Activated CD4-positive, alpha-beta T cell treated with anti-CD3 and anti-CD28 coated beads, Interleukin-2, amount 10 ng/mL, durations not matched to agents 24 days and 14 days (primary cell): ENCODE results near the gene ASAP2. TPM values are rescaled to one million over a fixed set of nuclear protein-coding genes. Genes with fewer than 3 reads are reported as not detected.

Experiments
- DNase-seq: peaks from one replicate; pipeline ENCODE4 v3.0.0; 2022
- H3K27ac Mint-ChIP-seq: one replicate; pipeline ENCODE4 v1.8.0; 2022; ENCODE audit warnings: mild to moderate bottlenecking, mixed read lengths
- H3K27me3 Mint-ChIP-seq: one replicate; pipeline ENCODE4 v1.8.0; 2022; ENCODE audit warnings: mixed read lengths
- H3K36me3 Mint-ChIP-seq: one replicate; pipeline ENCODE4 v1.8.0; 2022; ENCODE audit warnings: low read depth, mild to moderate bottlenecking, mixed read lengths
- H3K4me1 Mint-ChIP-seq: one replicate; pipeline ENCODE4 v1.8.0; 2021; ENCODE audit warnings: mixed read lengths
- H3K4me3 Mint-ChIP-seq: one replicate; pipeline ENCODE4 v1.8.0; 2022; ENCODE audit warnings: mild to moderate bottlenecking, moderate library complexity, mixed read lengths
- H3K9me3 Mint-ChIP-seq: one replicate; pipeline ENCODE4 v1.8.0; 2021; ENCODE audit warnings: mixed read lengths
- intact Hi-C: fragments of 100-400 bp; cut with micrococcal nuclease; formaldehyde crosslinking; loops from one replicate; pipeline ENCODE4 v1.15.1; 2023
- total RNA-seq: library from RNA; stranded (reverse); gene quantifications from 2 replicates; pipeline ENCODE4 v1.2.3, GENCODE V29; 2022

ASAP2 gene
- total RNA-seq, 1 donor from 2014 or later: 0.40 TPM

DNA sequence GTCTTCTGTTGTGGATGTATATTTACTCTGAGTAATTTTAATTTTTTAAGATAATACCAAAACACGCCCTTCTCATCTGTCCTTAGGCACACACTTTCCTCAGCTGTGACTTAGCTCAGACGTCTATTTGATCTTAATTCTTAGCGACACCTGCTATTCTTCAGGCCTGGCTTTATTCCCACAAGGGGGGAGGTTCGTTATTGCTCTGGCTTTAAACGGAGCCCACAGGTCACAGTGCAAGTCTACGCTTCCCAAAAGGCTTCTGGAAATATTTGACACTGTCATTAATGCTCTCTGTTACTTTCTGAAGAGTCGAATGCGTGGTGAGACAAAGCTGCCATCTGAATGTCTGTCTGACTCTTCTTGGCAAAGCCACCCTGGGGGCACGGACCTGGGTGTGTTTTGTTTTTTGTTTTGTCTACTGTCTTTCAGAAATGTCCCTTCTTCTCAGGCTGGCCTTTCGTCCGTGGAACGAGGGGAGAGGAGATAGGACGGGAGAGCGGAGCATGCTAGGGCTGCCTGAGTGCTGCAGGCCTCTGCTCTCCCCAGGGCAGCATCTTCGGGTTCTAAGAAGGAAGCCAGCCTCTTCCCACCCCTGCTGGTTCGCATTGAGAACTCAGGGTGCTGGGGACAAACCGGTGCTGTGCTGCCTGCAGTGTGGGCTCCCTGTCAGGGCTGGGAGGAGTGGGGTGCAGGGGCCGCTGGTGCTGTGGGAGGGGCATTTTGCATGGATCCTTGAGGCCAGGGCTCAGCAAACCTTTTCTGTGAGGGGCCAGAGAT lies 61.9 kb downstream of the ASAP2 start:
- Mint-ChIP-seq H3K4me1 (no peaks in the 10 kb centered on the region), H3K36me3 (no peaks in the 10 kb centered on the region)
- DNase-seq: no peak

DNA sequence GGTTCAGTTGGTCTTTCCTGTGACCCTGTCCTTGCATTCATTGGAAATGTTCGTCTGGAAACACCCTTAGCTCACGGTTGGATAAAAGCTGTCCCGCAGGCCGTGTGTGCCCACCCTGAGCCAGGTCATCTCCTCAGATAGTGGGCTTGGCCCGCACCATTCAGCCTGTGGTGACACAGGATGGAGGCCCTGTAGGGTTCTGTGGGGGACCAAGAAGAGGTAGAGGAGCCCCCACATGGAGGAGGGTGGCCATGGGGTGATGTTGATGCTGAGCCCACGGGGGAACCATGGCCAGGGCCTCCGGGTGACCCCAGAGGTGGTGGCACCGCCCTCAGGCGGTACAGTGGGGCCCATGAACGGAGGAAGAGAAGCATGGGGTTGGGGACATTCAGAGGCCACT lies 62.7 kb downstream of the ASAP2 start:
- Mint-ChIP-seq H3K27me3 (peaks cover 18% of the 10 kb centered on the region), H3K4me3 (no peak overlapping the region), H3K4me1 (no peaks in the 10 kb centered on the region), H3K27ac (no peak overlapping the region), H3K9me3 (no peaks in the 10 kb centered on the region), H3K36me3 (no peaks in the 10 kb centered on the region)
- intact Hi-C loops: no loop called here
- no peak for DNase-seq

More for the DNA sequence above, 61.9 kb downstream of the ASAP2 start:
- no peak overlapping the region for H3K27ac Mint-ChIP-seq
- no peaks in the 10 kb centered on the region for H3K9me3 Mint-ChIP-seq
- peaks cover 19% of the 10 kb centered on the region for H3K27me3 Mint-ChIP-seq
- intact Hi-C loops: no loop called here
- no peak overlapping the region for H3K4me3 Mint-ChIP-seq

DNA sequence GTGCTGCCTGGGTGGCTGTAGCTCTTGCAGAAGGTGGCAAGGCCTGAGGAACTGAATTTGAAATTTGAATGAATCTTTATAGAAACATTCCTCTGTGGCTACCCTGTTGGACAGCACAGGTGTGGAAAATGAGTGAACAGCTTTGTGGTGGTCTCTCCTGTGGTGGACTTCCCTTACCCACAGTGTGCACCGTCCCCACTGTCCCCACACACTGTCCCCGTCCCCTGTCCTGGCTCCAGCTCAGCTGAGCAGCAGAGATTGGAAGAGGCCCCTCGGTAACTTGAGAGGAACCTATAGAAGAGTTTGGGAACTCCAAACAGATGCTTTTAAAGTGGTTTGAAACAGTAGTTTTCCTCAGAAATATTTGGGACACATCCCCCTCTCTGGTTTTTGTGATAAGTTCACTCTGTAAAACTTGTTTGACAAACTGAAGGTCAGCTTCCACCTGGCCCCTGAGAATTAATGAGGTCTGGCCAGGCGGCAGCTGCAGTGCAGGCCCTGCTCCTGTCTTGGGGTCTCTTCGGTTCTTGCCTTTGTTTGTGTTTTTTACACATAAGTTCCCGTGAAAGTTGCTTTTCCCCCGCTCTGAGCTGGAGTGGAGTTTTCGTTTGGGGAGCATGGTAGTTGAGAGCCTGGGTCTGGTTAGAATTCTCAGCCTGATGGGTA lies 63.2 kb downstream of the ASAP2 start:
- H3K4me3 Mint-ChIP-seq: no peak overlapping the region
- H3K9me3 Mint-ChIP-seq: no peaks in the 10 kb centered on the region
- no peak overlapping the region for H3K27ac Mint-ChIP-seq
- DNase-seq: no peak
- no peaks in the 10 kb centered on the region for H3K36me3 Mint-ChIP-seq
- intact Hi-C loops: no loop called here
- H3K27me3 Mint-ChIP-seq: peaks cover 17% of the 10 kb centered on the region
- H3K4me1 Mint-ChIP-seq: no peaks in the 10 kb centered on the region

DNA sequence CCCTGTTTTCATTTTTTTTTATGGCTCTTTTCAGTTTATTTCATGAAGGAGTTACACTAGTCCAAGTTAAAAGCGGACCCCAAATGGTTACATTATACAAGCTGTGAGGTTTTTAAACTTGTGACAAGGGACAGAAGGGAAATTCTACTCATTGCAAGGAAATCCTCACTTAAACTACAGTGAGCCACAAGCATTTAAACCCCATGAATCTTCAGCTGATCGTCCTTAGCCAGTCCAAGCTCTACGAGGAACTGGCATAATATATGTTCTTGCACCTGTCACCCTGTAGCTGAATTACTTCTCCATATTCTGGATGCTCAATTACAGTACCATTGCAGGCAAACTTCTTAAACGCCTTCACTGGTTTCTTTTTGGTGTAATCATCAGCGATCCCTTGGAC lies 64.5 kb downstream of the ASAP2 start:
- Mint-ChIP-seq H3K36me3 (no peaks in the 10 kb centered on the region), H3K9me3 (no peaks in the 10 kb centered on the region), H3K4me1 (no peaks in the 10 kb centered on the region), H3K4me3 (no peak overlapping the region), H3K27me3 (peaks cover 17% of the 10 kb centered on the region), H3K27ac (no peak overlapping the region)
- intact Hi-C loops: no loop called here
- DNase-seq: no peak

DNA sequence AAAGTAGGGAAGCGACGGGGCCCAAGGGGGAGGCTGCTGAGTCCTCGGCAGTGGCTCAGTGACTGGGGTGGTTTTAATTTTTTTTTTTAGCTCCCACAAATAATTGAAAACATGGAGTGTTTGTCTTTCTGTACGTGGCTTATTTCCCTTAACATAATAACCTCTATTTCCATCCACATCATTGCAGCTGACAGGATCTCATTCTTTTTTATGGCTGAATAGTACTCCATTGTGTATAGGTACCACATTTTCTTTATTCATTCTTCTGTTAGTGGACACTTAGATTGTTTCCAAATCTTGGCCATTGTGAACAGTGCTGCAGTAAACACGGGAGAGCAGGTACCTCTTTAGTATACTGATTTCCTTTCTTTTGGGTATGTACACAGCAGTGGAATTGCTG lies 65.1 kb downstream of the ASAP2 start:
- Mint-ChIP-seq H3K4me1 (no peaks in the 10 kb centered on the region), H3K9me3 (no peaks in the 10 kb centered on the region), H3K36me3 (no peaks in the 10 kb centered on the region), H3K4me3 (no peak overlapping the region), H3K27ac (no peak overlapping the region), H3K27me3 (peaks cover 17% of the 10 kb centered on the region)
- intact Hi-C loops: no loop called here
- no peak for DNase-seq

DNA sequence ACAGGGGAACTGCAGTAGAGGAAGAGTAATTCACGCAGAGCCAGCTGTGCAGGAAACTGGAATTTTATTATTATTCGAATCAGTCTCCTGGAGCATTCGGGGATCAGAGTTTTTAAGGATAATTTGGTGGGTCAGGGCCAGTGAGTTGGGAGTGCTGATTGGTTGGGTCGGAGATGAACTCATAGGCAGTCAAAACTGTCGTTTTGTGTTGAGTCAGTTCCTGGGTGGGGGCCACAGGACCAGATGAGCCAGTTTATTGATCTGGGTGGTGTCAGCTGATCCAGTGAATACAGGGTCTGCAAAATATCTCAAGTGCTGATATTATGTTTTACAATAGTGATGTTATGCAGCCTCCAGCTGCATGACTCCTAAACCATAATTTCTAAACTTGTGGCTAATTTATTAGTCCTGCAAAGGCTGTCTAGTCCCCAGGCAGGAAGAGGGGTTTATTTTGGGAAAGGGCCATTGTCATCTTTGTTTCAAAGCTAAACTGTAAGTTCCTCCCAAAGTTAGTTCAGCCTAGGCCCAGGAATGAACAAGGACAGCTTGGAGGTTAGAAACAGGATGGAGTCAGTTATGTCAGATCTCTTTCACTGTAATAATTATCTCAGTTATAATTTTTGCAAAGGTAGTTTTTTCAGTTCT lies 67.0 kb downstream of the ASAP2 start:
- no peak overlapping the region for H3K4me3 Mint-ChIP-seq
- no peaks in the 10 kb centered on the region for H3K36me3 Mint-ChIP-seq
- intact Hi-C loops: no loop called here
- no peaks in the 10 kb centered on the region for H3K9me3 Mint-ChIP-seq
- H3K27ac Mint-ChIP-seq: no peak overlapping the region
- DNase-seq: no peak
- H3K4me1 Mint-ChIP-seq: no peaks in the 10 kb centered on the region
- peaks cover 21% of the 10 kb centered on the region for H3K27me3 Mint-ChIP-seq

DNA sequence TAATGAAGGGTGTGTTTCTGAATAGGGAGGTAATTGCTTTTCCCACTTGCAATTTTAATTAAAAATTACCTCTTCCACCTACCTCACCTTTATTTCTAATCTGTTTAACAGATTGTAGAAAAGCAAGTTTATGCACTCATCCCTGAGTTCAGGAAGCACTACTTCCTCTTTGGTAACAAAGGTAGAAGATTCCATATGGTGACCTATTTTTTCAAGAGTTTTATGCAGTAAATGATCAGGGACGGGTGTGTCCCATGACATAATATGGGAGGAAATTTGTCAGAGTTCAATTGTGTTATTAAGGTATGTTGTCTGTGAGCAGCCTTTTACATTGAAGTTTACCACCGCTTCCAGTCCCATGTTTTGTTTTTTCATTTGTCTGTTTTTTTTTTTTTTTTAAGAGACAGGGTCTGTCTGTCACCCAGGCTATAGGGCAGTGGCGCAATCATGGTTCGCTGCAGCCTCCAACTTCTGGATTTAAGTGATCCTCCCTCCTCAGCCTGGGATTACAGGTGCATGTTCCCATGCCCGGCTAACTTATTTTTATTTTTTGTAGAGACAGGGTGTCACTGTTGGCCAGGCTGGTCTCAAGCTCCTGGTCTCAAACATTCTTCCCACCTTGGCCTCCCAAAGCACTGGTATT lies 68.2 kb downstream of the ASAP2 start:
- intact Hi-C loops: no loop called here
- H3K27me3 Mint-ChIP-seq: peaks cover 21% of the 10 kb centered on the region
- no peak overlapping the region for H3K27ac Mint-ChIP-seq

DNA sequence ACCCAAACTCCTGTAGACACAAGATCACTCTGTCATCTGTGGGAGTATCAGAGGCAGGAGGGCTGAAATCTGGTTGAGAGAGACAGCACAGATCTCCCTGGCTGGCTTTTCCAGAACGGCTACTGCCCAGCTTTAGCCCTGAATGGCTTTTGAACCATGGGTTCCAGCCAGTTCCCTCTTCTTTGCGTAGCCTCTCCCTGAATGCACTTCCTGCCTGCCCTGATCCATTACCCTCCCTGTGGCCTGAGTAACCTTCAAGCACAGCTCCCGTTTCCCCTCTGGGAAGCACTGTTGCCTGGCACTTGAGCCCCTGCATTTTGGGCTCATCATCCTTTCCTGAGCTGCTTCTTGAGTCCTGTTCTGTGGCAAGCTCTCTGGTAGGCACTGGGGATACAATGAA lies 68.8 kb downstream of the ASAP2 start:
- H3K9me3 Mint-ChIP-seq: no peaks in the 10 kb centered on the region
- no peak for DNase-seq
- peaks cover 21% of the 10 kb centered on the region for H3K27me3 Mint-ChIP-seq
- no peak overlapping the region for H3K4me3 Mint-ChIP-seq
- no peaks in the 10 kb centered on the region for H3K4me1 Mint-ChIP-seq
- H3K27ac Mint-ChIP-seq: no peak overlapping the region
- H3K36me3 Mint-ChIP-seq: no peaks in the 10 kb centered on the region
- intact Hi-C loops: no loop called here

More for the DNA sequence above, 68.2 kb downstream of the ASAP2 start:
- H3K4me3 Mint-ChIP-seq: no peak overlapping the region
- H3K36me3 Mint-ChIP-seq: no peaks in the 10 kb centered on the region
- no peak for DNase-seq
- no peaks in the 10 kb centered on the region for H3K9me3 Mint-ChIP-seq
- H3K4me1 Mint-ChIP-seq: no peaks in the 10 kb centered on the region

DNA sequence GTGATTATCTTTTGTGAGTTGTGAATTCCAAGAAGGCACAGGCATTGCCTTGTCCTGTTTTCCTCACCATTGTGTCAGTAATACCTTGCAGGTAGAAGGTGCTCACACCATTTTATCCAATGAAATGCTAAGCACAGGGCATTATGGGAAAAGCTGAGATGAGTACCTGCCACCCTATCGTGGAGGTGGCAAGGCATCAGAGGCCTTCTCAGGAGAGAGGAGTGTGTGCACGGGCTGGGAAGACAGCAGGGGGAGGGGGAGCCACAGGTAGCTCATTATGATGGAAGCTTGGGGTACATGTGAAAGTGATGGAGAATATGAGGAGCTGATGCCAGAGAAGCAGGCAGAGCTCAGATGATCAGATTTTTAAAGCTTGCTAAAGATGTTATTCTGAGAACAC lies 69.5 kb downstream of the ASAP2 start:
- H3K4me3 Mint-ChIP-seq: no peak overlapping the region
- H3K27ac Mint-ChIP-seq: no peak overlapping the region
- H3K36me3 Mint-ChIP-seq: no peaks in the 10 kb centered on the region
- intact Hi-C loops: no loop called here
- H3K9me3 Mint-ChIP-seq: no peaks in the 10 kb centered on the region
- DNase-seq: no peak
- no peaks in the 10 kb centered on the region for H3K4me1 Mint-ChIP-seq
- peaks cover 21% of the 10 kb centered on the region for H3K27me3 Mint-ChIP-seq

DNA sequence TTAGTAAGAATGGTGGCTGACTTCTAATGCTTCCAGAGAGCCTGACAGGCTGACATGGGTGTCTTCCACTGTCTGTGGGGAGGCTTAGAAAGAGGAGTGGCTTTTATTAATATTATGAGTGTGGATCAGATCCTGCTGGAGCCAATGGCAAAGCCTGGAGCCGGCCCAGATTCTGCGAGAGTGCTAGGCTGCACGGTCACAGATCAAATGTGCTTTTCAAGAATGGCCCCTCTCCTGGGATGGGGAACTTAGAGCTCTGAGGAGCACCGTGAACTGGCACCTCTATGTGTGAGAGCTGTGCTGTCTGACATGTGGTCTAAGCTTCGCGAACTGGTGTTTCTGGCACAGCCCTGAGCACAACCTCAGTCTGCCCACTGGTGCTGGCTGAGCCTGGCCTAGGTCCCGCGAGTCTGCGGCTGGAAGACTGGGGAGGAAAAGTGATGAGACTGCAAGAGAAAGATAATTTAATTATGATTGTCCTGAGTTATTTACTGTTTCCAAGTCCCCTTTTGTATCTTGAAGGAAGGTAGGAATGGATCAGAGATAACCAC lies 70.4 kb downstream of the ASAP2 start:
- no peak for DNase-seq
- no peak overlapping the region for H3K4me3 Mint-ChIP-seq
- no peaks in the 10 kb centered on the region for H3K36me3 Mint-ChIP-seq
- no peak overlapping the region for H3K27ac Mint-ChIP-seq
- H3K9me3 Mint-ChIP-seq: no peaks in the 10 kb centered on the region
- H3K27me3 Mint-ChIP-seq: peaks cover 20% of the 10 kb centered on the region
- intact Hi-C loops: no loop called here
- no peaks in the 10 kb centered on the region for H3K4me1 Mint-ChIP-seq

DNA sequence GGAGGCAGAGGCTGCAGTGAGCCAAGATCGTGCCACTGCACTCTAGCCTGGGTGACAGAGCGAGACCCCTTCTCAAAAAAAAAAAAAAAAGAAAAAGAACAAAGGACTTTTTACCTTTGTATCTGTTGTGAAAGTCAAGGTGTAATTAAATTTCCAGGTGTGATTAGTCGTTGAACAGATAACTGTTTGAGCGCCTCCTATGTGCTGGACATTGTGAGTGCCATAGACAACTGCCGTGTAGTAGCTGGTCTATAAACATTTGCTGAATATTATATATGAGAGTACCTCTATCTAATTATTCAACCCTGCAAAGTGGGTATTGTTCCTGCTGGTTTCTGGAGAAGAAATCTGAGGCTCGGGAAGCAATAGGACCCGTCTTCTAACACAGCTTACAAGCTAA lies 71.8 kb downstream of the ASAP2 start:
- intact Hi-C loops: no loop called here
- Mint-ChIP-seq H3K27me3 (peaks cover 9% of the 10 kb centered on the region), H3K4me3 (no peak overlapping the region), H3K9me3 (no peaks in the 10 kb centered on the region), H3K36me3 (no peaks in the 10 kb centered on the region), H3K4me1 (no peaks in the 10 kb centered on the region), H3K27ac (no peak overlapping the region)
- no peak for DNase-seq

DNA sequence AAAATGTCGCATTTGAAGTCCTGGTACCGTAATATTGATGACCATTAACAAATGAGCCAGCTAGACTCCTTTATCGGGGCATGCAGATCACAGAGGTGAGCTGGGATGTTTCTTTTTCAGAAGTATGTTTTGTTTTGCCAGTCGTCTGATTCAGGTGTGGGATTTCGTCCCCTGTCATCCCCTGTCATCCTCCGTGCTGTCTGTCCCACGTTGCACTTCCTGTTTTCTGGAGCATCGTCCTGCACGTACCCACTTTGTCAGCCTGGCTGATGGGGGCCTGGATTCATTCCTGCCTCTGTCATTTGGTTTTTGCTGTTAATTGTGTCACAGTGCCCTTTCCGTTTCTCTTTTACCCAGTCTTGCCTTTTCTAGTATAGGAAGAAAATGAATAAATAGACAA lies 72.8 kb downstream of the ASAP2 start:
- no peaks in the 10 kb centered on the region for H3K9me3 Mint-ChIP-seq
- DNase-seq: no peak
- H3K27me3 Mint-ChIP-seq: peaks cover 8% of the 10 kb centered on the region
- no peaks in the 10 kb centered on the region for H3K4me1 Mint-ChIP-seq
- intact Hi-C loops: no loop called here
- no peak overlapping the region for H3K27ac Mint-ChIP-seq
- no peak overlapping the region for H3K4me3 Mint-ChIP-seq
- no peaks in the 10 kb centered on the region for H3K36me3 Mint-ChIP-seq

DNA sequence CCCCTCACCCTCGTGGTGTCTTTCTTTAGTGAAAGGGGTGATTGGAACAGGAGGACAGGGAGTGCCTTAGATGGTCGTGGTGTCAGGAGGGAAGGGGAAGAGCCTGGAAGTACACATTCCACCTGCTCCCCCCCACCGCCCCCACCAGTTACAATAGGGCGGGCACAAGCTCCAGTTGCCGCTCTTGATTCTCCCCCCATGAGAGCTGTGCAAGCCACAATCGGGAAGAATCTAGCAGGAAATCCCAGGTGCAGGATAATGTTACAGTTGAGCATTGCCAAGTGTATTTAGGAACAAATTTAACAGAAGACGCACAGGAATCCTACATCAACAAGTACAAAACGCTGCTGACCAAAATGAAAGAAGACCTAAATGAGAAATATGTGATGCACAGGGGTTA lies 73.6 kb downstream of the ASAP2 start:
- Mint-ChIP-seq H3K4me1 (no peaks in the 10 kb centered on the region), H3K27ac (no peak overlapping the region), H3K4me3 (no peak overlapping the region), H3K9me3 (no peaks in the 10 kb centered on the region), H3K27me3 (peaks cover 5% of the 10 kb centered on the region), H3K36me3 (no peaks in the 10 kb centered on the region)
- no peak for DNase-seq
- intact Hi-C loops: no loop called here

DNA sequence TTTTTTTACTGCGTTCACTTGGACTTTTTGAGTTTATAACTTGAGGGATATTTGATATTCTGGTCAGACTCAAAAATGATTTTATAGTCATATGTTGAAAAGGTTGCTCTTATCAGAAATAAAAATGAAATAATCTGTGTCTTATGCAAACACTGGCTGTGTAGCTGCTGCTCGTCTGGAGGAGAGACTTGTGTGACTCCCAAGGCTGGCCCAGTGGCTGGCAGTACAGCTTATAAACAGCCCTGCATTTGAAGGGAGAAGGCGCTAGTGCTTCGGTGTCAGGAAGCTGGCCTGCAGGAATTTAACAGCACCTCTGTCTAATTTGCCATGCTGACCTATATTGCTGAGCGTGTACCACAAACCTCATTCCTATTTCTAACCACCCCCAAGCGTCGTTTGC lies 74.5 kb downstream of the ASAP2 start:
- Mint-ChIP-seq H3K9me3 (no peaks in the 10 kb centered on the region), H3K27ac (no peak overlapping the region), H3K36me3 (no peaks in the 10 kb centered on the region), H3K4me1 (no peaks in the 10 kb centered on the region), H3K27me3 (peaks cover 5% of the 10 kb centered on the region), H3K4me3 (no peak overlapping the region)
- DNase-seq: no peak
- intact Hi-C loops: no loop called here
